ENCODE data around the gene GTSE1. TPM values are rescaled to one million over a fixed set of nuclear protein-coding genes. Genes with fewer than 3 reads are reported as not detected.

The GTSE1 gene
- total RNA-seq, 2 donors from 2014 or later, result 0.26 TPM; not detected in 1

- H3K27ac ChIP-seq, result peak overlapping the region in 1 of 4 donors; percentile 15
- H3K9me3 ChIP-seq, result no peaks in the 10 kb centered on the region
- TF ChIP-seq CTCF (IDR thresholded peaks at IDR 0.05) (no peak), POLR2A (IDR thresholded peaks at IDR 0.05) (peak in 1 of 3 donors; percentile 28)
- H3K27me3 ChIP-seq, result no peaks in the 10 kb centered on the region
- intact Hi-C loops (cut with DNase I), result no loop called here
- WGBS, 2 donors, result 80 to 92% methylated on average over 5 to 11 of the region's 11 CpGs
- no peak overlapping the region for H3K4me3 ChIP-seq
- peak in 1 of 4 donors; percentile 69 for DNase-seq
- H3K36me3 ChIP-seq (replicated peaks in 1 of 2; ENCODE audit: insufficient read depth in 1 of 2, low read depth in 2 of 2), result peaks cover 0 to 4% of the 10 kb centered on the region in 2 donors
- H3K4me1 ChIP-seq, result peaks cover 18% of the 10 kb centered on the region
- no peak for ATAC-seq
Measured at GRCh38 chr22:46293577-46294260, 3.0 kb upstream of the GTSE1 start.

- WGBS, 2 donors, result 89 to 90% methylated on average over 2 of the region's 2 CpGs
- no peak overlapping the region for H3K27ac ChIP-seq
- peaks cover 18% of the 10 kb centered on the region for H3K4me1 ChIP-seq
- no peak for DNase-seq
- intact Hi-C loops (cut with DNase I), result no loop called here
- H3K27me3 ChIP-seq, result no peaks in the 10 kb centered on the region
- H3K9me3 ChIP-seq, result no peaks in the 10 kb centered on the region
- no peak for ATAC-seq
- TF ChIP-seq POLR2A (IDR thresholded peaks at IDR 0.05) (no peak), CTCF (IDR thresholded peaks at IDR 0.05) (no peak)
- no peak overlapping the region for H3K4me3 ChIP-seq
- peaks cover 0 to 4% of the 10 kb centered on the region in 2 donors for H3K36me3 ChIP-seq (replicated peaks in 1 of 2; ENCODE audit: insufficient read depth in 1 of 2, low read depth in 2 of 2)
Measured at GRCh38 chr22:46294784-46295183, 1.9 kb upstream of the GTSE1 start.

GRCh38 chr22:46295277-46295971 lies 1.2 kb upstream of the GTSE1 start:
- Histone ChIP-seq H3K4me1 (peaks cover 18% of the 10 kb centered on the region), H3K27ac (peak overlapping the region in 2 of 4 donors; percentile 91 to 92), H3K27me3 (no peaks in the 10 kb centered on the region), H3K36me3 (replicated peaks in 1 of 2; ENCODE audit: insufficient read depth in 1 of 2, low read depth in 2 of 2) (peaks cover 0 to 2% of the 10 kb centered on the region in 2 donors), H3K9me3 (no peaks in the 10 kb centered on the region), H3K4me3 (no peak overlapping the region)
- WGBS, 2 donors, result 73 to 93% methylated on average over 3 to 4 of the region's 4 CpGs
- TF ChIP-seq POLR2A (IDR thresholded peaks at IDR 0.05), result no peak
- TF ChIP-seq CTCF (IDR thresholded peaks at IDR 0.05), result no peak
- intact Hi-C loops (cut with DNase I), result no loop called here
- no peak for ATAC-seq
- DNase-seq, result no peak

GRCh38 chr22:46297151-46297812 lies 612 bp downstream of the GTSE1 start:
- Histone ChIP-seq H3K27me3 (no peaks in the 10 kb centered on the region), H3K27ac (no peak overlapping the region), H3K9me3 (no peaks in the 10 kb centered on the region), H3K4me1 (peaks cover 18% of the 10 kb centered on the region), H3K4me3 (peak overlapping the region in 1 of 2 donors; percentile 9), H3K36me3 (replicated peaks in 1 of 2; ENCODE audit: insufficient read depth in 1 of 2, low read depth in 2 of 2) (no peaks in the 10 kb centered on the region)
- TF ChIP-seq CTCF (IDR thresholded peaks at IDR 0.05), result no peak
- TF ChIP-seq POLR2A (IDR thresholded peaks at IDR 0.05), result no peak
- peak in 3 of 4 donors; percentile 14 to 35 (median 27) for DNase-seq
- WGBS, 2 donors, result 4 to 6% methylated on average over 20 to 32 of the region's 32 CpGs
- intact Hi-C loops (cut with DNase I), result no loop called here
- no peak for ATAC-seq
